Measurements from ENCODE around the gene FAXDC2.
"Not testable (repeated sequence)": the region's sequence is repeated elsewhere in the genome, so short reads cannot be mapped to it uniquely, and the experiment has no call there.

FAXDC2 gene

GRCh38 chr5:154840435-154841272, 9.7 kb downstream of the FAXDC2 start:
- no peaks in the 10 kb centered on the region for H3K4me1 ChIP-seq (ENCODE audit: control insufficient read depth, insufficient read depth, low read length)
- H3K9ac ChIP-seq (ENCODE audit: low read length), result no peak overlapping the region
- H3K27me3 ChIP-seq (replicated peaks; ENCODE audit: control insufficient read depth, insufficient read depth, low read length), result no peaks in the 10 kb centered on the region
- peaks cover 23% of the 10 kb centered on the region for H3K36me3 ChIP-seq (ENCODE audit: control insufficient read depth, insufficient read depth, low read length, severe bottlenecking)
- no peak for DNase-seq (ENCODE audit: low read depth)
- no peaks in the 10 kb centered on the region for H3K9me3 ChIP-seq (ENCODE audit: control insufficient read depth, low read length)
- no peak overlapping the region for H3K4me3 ChIP-seq (ENCODE audit: low read length)

GRCh38 chr5:154837009-154837901, 13.1 kb downstream of the FAXDC2 start:
- H3K4me3 ChIP-seq (ENCODE audit: low read length), result no peak overlapping the region
- H3K9ac ChIP-seq (ENCODE audit: low read length), result no peak overlapping the region
- no peaks in the 10 kb centered on the region for H3K27me3 ChIP-seq (replicated peaks; ENCODE audit: control insufficient read depth, insufficient read depth, low read length)
- DNase-seq (ENCODE audit: low read depth), result no peak
- H3K4me1 ChIP-seq (ENCODE audit: control insufficient read depth, insufficient read depth, low read length), result peaks cover 11% of the 10 kb centered on the region
- H3K9me3 ChIP-seq (ENCODE audit: control insufficient read depth, low read length), result no peaks in the 10 kb centered on the region
- peaks cover 31% of the 10 kb centered on the region for H3K36me3 ChIP-seq (ENCODE audit: control insufficient read depth, insufficient read depth, low read length, severe bottlenecking)

- DNase-seq (ENCODE audit: low read depth), result no peak
- Histone ChIP-seq H3K9ac (ENCODE audit: low read length) (no peak overlapping the region), H3K9me3 (ENCODE audit: control insufficient read depth, low read length) (no peaks in the 10 kb centered on the region), H3K36me3 (ENCODE audit: control insufficient read depth, insufficient read depth, low read length, severe bottlenecking) (peaks cover 39% of the 10 kb centered on the region), H3K27me3 (replicated peaks; ENCODE audit: control insufficient read depth, insufficient read depth, low read length) (no peaks in the 10 kb centered on the region), H3K4me1 (ENCODE audit: control insufficient read depth, insufficient read depth, low read length) (peaks cover 11% of the 10 kb centered on the region), H3K4me3 (ENCODE audit: low read length) (no peak overlapping the region)
These were observed 14.2 kb downstream of the FAXDC2 start for GRCh38 chr5:154836225-154836624.

GRCh38 chr5:154835701-154836052, 14.7 kb downstream of the FAXDC2 start:
- Histone ChIP-seq H3K36me3 (ENCODE audit: control insufficient read depth, insufficient read depth, low read length, severe bottlenecking) (peaks cover 45% of the 10 kb centered on the region), H3K4me1 (ENCODE audit: control insufficient read depth, insufficient read depth, low read length) (peaks cover 11% of the 10 kb centered on the region)
- not testable (repeated sequence) for H3K4me3 ChIP-seq (ENCODE audit: low read length); H3K9ac ChIP-seq (ENCODE audit: low read length); DNase-seq (ENCODE audit: low read depth); H3K9me3 ChIP-seq (ENCODE audit: control insufficient read depth, low read length); H3K27me3 ChIP-seq (replicated peaks; ENCODE audit: control insufficient read depth, insufficient read depth, low read length)

- H3K9ac ChIP-seq (ENCODE audit: low read length), result no peak overlapping the region
- H3K27me3 ChIP-seq (replicated peaks; ENCODE audit: control insufficient read depth, insufficient read depth, low read length), result no peaks in the 10 kb centered on the region
- no peak for DNase-seq (ENCODE audit: low read depth)
- peaks cover 11% of the 10 kb centered on the region for H3K4me1 ChIP-seq (ENCODE audit: control insufficient read depth, insufficient read depth, low read length)
- H3K4me3 ChIP-seq (ENCODE audit: low read length), result no peak overlapping the region
- peaks cover 61% of the 10 kb centered on the region for H3K36me3 ChIP-seq (ENCODE audit: control insufficient read depth, insufficient read depth, low read length, severe bottlenecking)
- no peaks in the 10 kb centered on the region for H3K9me3 ChIP-seq (ENCODE audit: control insufficient read depth, low read length)
These were observed 16.4 kb downstream of the FAXDC2 start for GRCh38 chr5:154834053-154834452.

GRCh38 chr5:154832804-154833203, 17.6 kb downstream of the FAXDC2 start:
- H3K4me1 ChIP-seq (ENCODE audit: control insufficient read depth, insufficient read depth, low read length), result peaks cover 11% of the 10 kb centered on the region
- H3K9me3 ChIP-seq (ENCODE audit: control insufficient read depth, low read length); H3K4me3 ChIP-seq (ENCODE audit: low read length); DNase-seq (ENCODE audit: low read depth); H3K27me3 ChIP-seq (replicated peaks; ENCODE audit: control insufficient read depth, insufficient read depth, low read length); H3K9ac ChIP-seq (ENCODE audit: low read length): not testable (repeated sequence)
- H3K36me3 ChIP-seq (ENCODE audit: control insufficient read depth, insufficient read depth, low read length, severe bottlenecking), result peaks cover 63% of the 10 kb centered on the region

- DNase-seq (ENCODE audit: low read depth), result no peak
- Histone ChIP-seq H3K4me1 (ENCODE audit: control insufficient read depth, insufficient read depth, low read length) (peaks cover 11% of the 10 kb centered on the region), H3K4me3 (ENCODE audit: low read length) (no peak overlapping the region), H3K27me3 (replicated peaks; ENCODE audit: control insufficient read depth, insufficient read depth, low read length) (no peaks in the 10 kb centered on the region), H3K36me3 (ENCODE audit: control insufficient read depth, insufficient read depth, low read length, severe bottlenecking) (peaks cover 54% of the 10 kb centered on the region), H3K9me3 (ENCODE audit: control insufficient read depth, low read length) (no peaks in the 10 kb centered on the region), H3K9ac (ENCODE audit: low read length) (no peak overlapping the region)
These were observed 19.0 kb downstream of the FAXDC2 start for GRCh38 chr5:154831451-154831850.

- Histone ChIP-seq H3K9me3 (ENCODE audit: control insufficient read depth, low read length) (no peaks in the 10 kb centered on the region), H3K27me3 (replicated peaks; ENCODE audit: control insufficient read depth, insufficient read depth, low read length) (no peaks in the 10 kb centered on the region), H3K36me3 (ENCODE audit: control insufficient read depth, insufficient read depth, low read length, severe bottlenecking) (peaks cover 48% of the 10 kb centered on the region), H3K4me3 (ENCODE audit: low read length) (no peak overlapping the region), H3K4me1 (ENCODE audit: control insufficient read depth, insufficient read depth, low read length) (peaks cover 11% of the 10 kb centered on the region), H3K9ac (ENCODE audit: low read length) (no peak overlapping the region)
- no peak for DNase-seq (ENCODE audit: low read depth)
These were observed 19.8 kb downstream of the FAXDC2 start for GRCh38 chr5:154830596-154830995.

- no peak for DNase-seq (ENCODE audit: low read depth)
- H3K9me3 ChIP-seq (ENCODE audit: control insufficient read depth, low read length), result no peaks in the 10 kb centered on the region
- no peaks in the 10 kb centered on the region for H3K27me3 ChIP-seq (replicated peaks; ENCODE audit: control insufficient read depth, insufficient read depth, low read length)
- no peak overlapping the region for H3K4me3 ChIP-seq (ENCODE audit: low read length)
- no peak overlapping the region for H3K9ac ChIP-seq (ENCODE audit: low read length)
- peaks cover 48% of the 10 kb centered on the region for H3K36me3 ChIP-seq (ENCODE audit: control insufficient read depth, insufficient read depth, low read length, severe bottlenecking)
- peaks cover 8% of the 10 kb centered on the region for H3K4me1 ChIP-seq (ENCODE audit: control insufficient read depth, insufficient read depth, low read length)
These were observed 20.2 kb downstream of the FAXDC2 start for GRCh38 chr5:154830219-154830595.

- no peak overlapping the region for H3K4me3 ChIP-seq (ENCODE audit: low read length)
- no peak for DNase-seq (ENCODE audit: low read depth)
These were observed 20.7 kb downstream of the FAXDC2 start for GRCh38 chr5:154829589-154830218.

GRCh38 chr5:154829181-154829588, 21.2 kb downstream of the FAXDC2 start:
- Histone ChIP-seq H3K36me3 (ENCODE audit: control insufficient read depth, insufficient read depth, low read length, severe bottlenecking) (peaks cover 51% of the 10 kb centered on the region), H3K4me3 (ENCODE audit: low read length) (no peak overlapping the region), H3K9ac (ENCODE audit: low read length) (no peak overlapping the region), H3K9me3 (ENCODE audit: control insufficient read depth, low read length) (no peaks in the 10 kb centered on the region), H3K4me1 (ENCODE audit: control insufficient read depth, insufficient read depth, low read length) (no peaks in the 10 kb centered on the region), H3K27me3 (replicated peaks; ENCODE audit: control insufficient read depth, insufficient read depth, low read length) (no peaks in the 10 kb centered on the region)
- no peak for DNase-seq (ENCODE audit: low read depth)

More at GRCh38 chr5:154829589-154830218, 20.7 kb downstream of the FAXDC2 start:
- Histone ChIP-seq H3K9ac (ENCODE audit: low read length) (no peak overlapping the region), H3K27me3 (replicated peaks; ENCODE audit: control insufficient read depth, insufficient read depth, low read length) (no peaks in the 10 kb centered on the region), H3K4me1 (ENCODE audit: control insufficient read depth, insufficient read depth, low read length) (peaks cover 3% of the 10 kb centered on the region), H3K9me3 (ENCODE audit: control insufficient read depth, low read length) (no peaks in the 10 kb centered on the region), H3K36me3 (ENCODE audit: control insufficient read depth, insufficient read depth, low read length, severe bottlenecking) (peaks cover 50% of the 10 kb centered on the region)

Measured in adipocyte (in vitro differentiated cells).